K562 (cell line): ENCODE results near the gene WDR44. TPM values are rescaled to one million over a fixed set of nuclear protein-coding genes. Genes with fewer than 3 reads are reported as not detected.

Experiments used
- ATAC-seq: fragments of 200-7000 bp; cut with Tn5 transposase; 3 replicates; pipeline ENCODE4 v1.9.1; 2020; ENCODE audit warnings: moderate library complexity
- BruUV-seq: library from RNA; stranded (reverse); fragments of 400-500 nt; replicated peaks from 2 replicates; lab custom pipeline; 2021; lab: Mats Ljungman, UMichigan
- CTCF ChIA-PET: fragments of 300-600 bp; formaldehyde crosslinking; extraction: SDS; loops from one replicate; lab custom pipeline; 2021; ENCODE audit warnings: low intra/inter-chr PET ratio; lab: Yijun Ruan, JAX
- POLR2A ChIA-PET: fragments of 300-600, 350-650 bp; sonication (Branson Sonifier 250); formaldehyde crosslinking; extraction: SDS; loops from one replicate; lab custom pipeline; 2021; ENCODE audit warnings: antibody characterized with exemption, inconsistent platforms; lab: Yijun Ruan, JAX
- DNase-seq, 4 experiments: peaks; one replicate each; pipeline versions ENCODE4 v3.0.0 to v3.0.0-alpha.2; 2011 to 2018; ENCODE audit warnings: low spot score in 3 of 4, mixed read lengths in 3 of 4; ENCODE audit errors: extremely low read depth in 1 of 4
- FAIRE-seq: peaks from 2 replicates; lab custom pipeline; 2011; peaks lifted over from hg19 to GRCh38; lab: Jason Lieb, UNC
- H2AFZ ChIP-seq: 2 replicates; pipeline ENCODE4 v1.6.0; 2011; ENCODE audit warnings: low read depth, low read length, control low read depth, inconsistent platforms
- H3K27ac ChIP-seq: fragments of 200-600 bp; 3 replicates; pipeline ENCODE4 v1.8.0; 2011; ENCODE audit warnings: low read depth, mild to moderate bottlenecking, control low read depth, inconsistent platforms, low read length, moderate library complexity, mixed read lengths; ENCODE audit errors: extremely low read depth
- H3K27me3 ChIP-seq, 2 experiments: fragments of 300-600 bp in 1 of 2; 2 replicates in 1 of 2; 3 replicates in 1 of 2; pipeline versions ENCODE4 v1.6.0 to v1.8.0; 2011; ENCODE audit warnings: inconsistent platforms in 2 of 2, low read length in 2 of 2, mild to moderate bottlenecking in 1 of 2, mixed read lengths in 1 of 2, moderate library complexity in 1 of 2; ENCODE audit not compliant: control insufficient read depth in 2 of 2, insufficient read depth in 2 of 2
- H3K36me3 ChIP-seq: fragments of 300-600 bp; 3 replicates; pipeline ENCODE4 v1.8.0; 2011; ENCODE audit warnings: mild to moderate bottlenecking, low read length, inconsistent platforms; ENCODE audit not compliant: control insufficient read depth, insufficient read depth
- H3K4me1 ChIP-seq, 2 experiments: fragments of 200-600 bp in 1 of 2; replicated peaks in 1 of 2; 2 replicates in 1 of 2; 3 replicates in 1 of 2; pipeline versions ENCODE4 v1.5.1 to v1.8.0; 2011; ENCODE audit warnings: inconsistent platforms in 2 of 2, low read length in 2 of 2, mild to moderate bottlenecking in 1 of 2, mixed read lengths in 1 of 2, moderate library complexity in 1 of 2; ENCODE audit not compliant: control insufficient read depth in 2 of 2, insufficient read depth in 2 of 2
- H3K4me2 ChIP-seq: 2 replicates; pipeline ENCODE4 v1.6.1; 2011; ENCODE audit warnings: low read length, control low read depth, inconsistent platforms, mixed read lengths; ENCODE audit not compliant: insufficient read depth
- H3K4me3 ChIP-seq: fragments of 200-600 bp; sonication (generic), shearing (Covaris generic); 2 replicates; pipeline ENCODE4 v1.5.1; 2016; ENCODE audit warnings: control low read depth, inconsistent platforms
- H3K79me2 ChIP-seq: fragments of 200-600 bp; 3 replicates; pipeline ENCODE4 v1.8.0; 2011; ENCODE audit warnings: low read length, inconsistent platforms; ENCODE audit not compliant: control insufficient read depth, insufficient read depth
- H3K9ac ChIP-seq, 2 experiments: 2 replicates each; pipeline versions ENCODE4 v1.6.0 to v1.6.1; 2011; ENCODE audit warnings: low read depth in 2 of 2, low read length in 2 of 2, control low read depth in 1 of 2, inconsistent platforms in 1 of 2, mild to moderate bottlenecking in 1 of 2, mixed read lengths in 1 of 2; ENCODE audit not compliant: insufficient read depth in 1 of 2
- H3K9me1 ChIP-seq: one replicate; pipeline ENCODE4 v1.6.0; 2011; ENCODE audit warnings: inconsistent platforms, mild to moderate bottlenecking, low read length, moderate library complexity; ENCODE audit not compliant: control insufficient read depth, insufficient read depth
- H3K9me3 ChIP-seq: replicated peaks from 2 replicates; pipeline ENCODE4 v1.5.1; 2011; ENCODE audit warnings: low read depth, low read length, inconsistent platforms; ENCODE audit not compliant: control insufficient read depth, insufficient read depth
- H4K20me1 ChIP-seq: replicated peaks from 2 replicates; pipeline ENCODE4 v1.6.1; 2011; ENCODE audit warnings: low read length, inconsistent platforms, mixed read lengths; ENCODE audit not compliant: control insufficient read depth, insufficient read depth
- RBM39 ChIP-seq: fragments of 200-400 bp; formaldehyde crosslinking; optimal IDR thresholded peaks from 2 replicates; pipeline ENCODE3; 2018; ENCODE audit warnings: low read depth, low read length
- ZNF316 ChIP-seq: fragments of 450-650 bp; IDR thresholded peaks from 2 replicates; pipeline ENCODE4 v1.6.1; 2016
- ZNF398 ChIP-seq: fragments of 250-450 bp; sonication (Bioruptor Pico); IDR thresholded peaks from 2 replicates; pipeline ENCODE4 v1.8.0; 2021; ENCODE audit warnings: moderate library complexity, mild to moderate bottlenecking, inconsistent platforms
- WGBS: fragments of 100-300 bp; shearing (Covaris generic); methylation state at CpG from one replicate; pipeline ENCODE4 v1.1.6; 2016; ENCODE audit warnings: low coverage, mixed read lengths; ENCODE audit not compliant: insufficient coverage; ENCODE audit errors: missing lambda C conversion rate; 5-methylcytosine and 5-hydroxymethylcytosine counted together
- in situ Hi-C: fragments of 300-500 bp; cut with MboI; formaldehyde crosslinking; loops from 4 replicates; pipeline ENCODE4 v1.15.0; 2018; ENCODE audit warnings: inconsistent platforms, mixed read lengths
- intact Hi-C: fragments of 100-400 bp; cut with micrococcal nuclease; formaldehyde crosslinking; loops from 2 replicates; pipeline ENCODE4 v1.14.2; 2022
- polyA plus RNA-seq, 8 experiments: library from polyadenylated mRNA; depleted of rRNA in 4 of 8; stranded (reverse) in 5 of 8; unstranded in 3 of 8; fragments of >200 nt; fragmentation: Nextera tagmentation in 2 of 8; fragmentation: Illumina TruSeq in 1 of 8; extraction: Ambion mirVana in 2 of 8; extraction: Trizol in 1 of 8; gene quantifications; 2 replicates each; pipeline versions ENCODE4 v1.2.1 to v1.2.3, GENCODE V29; 2011 to 2014; ENCODE audit warnings: inconsistent platforms in 1 of 8, missing spikeins in 1 of 8
- total RNA-seq, 7 experiments: library from RNA; depleted of rRNA in 6 of 7; stranded (reverse); fragments of >200 nt in 6 of 7; fragmentation: Illumina TruSeq in 2 of 7; extraction: Trizol in 2 of 7; gene quantifications; 2 replicates each; pipeline versions ENCODE4 v1.2.1 to v1.2.3, GENCODE V29; 2011 to 2021; ENCODE audit warnings: low replicate concordance in 1 of 7

The WDR44 gene
- total and polyA plus RNA-seq, 9 of the 15 experiments (the other 6 are each of a cell fraction or from before 2014, with no cell fraction given): 5.6 to 20.0 (median 14.6) TPM

DNA sequence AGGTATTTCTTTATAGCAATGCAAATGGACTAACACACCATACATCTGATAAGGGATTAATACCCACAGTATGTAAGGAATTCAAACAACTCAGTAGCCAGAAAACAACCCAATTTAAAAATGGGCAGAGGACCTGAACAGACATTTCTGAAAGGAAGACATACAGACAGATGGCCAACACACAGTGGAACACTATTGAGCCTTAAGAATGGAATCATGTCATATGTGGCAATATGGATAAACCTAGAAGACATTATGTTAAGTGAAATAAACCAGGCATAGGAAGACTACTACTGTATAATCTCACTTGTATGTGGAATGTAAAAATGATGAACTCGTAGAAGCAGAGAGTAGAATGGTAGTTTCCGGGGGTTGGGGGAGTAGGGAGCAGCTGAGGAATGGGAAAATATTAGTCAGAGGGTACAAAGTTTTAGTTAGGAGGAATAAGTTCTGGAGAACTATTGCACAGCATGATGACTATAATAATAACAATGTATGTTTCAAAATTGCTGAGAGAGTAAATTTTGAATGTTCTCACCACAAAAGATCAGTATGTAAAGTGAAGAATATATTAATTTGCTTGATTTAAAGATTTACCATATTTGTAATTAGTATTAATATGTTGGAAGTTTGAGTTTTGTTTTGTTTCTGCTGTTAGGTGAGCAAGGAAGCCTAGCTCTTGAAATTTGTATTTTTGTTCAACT lies 25.2 kb downstream of the WDR44 start:
- peaks cover 4% of the 10 kb centered on the region; the same call in 2 of the 3 replicates for H3K79me2 ChIP-seq
- DNase-seq: no peak
- ATAC-seq: no peak
- no peak overlapping the region for H3K9ac ChIP-seq
- FAIRE-seq: no peak
- no peak overlapping the region for H3K4me3 ChIP-seq
- no peaks in the 10 kb centered on the region for H3K9me3 ChIP-seq
- no peaks in the 10 kb centered on the region for H4K20me1 ChIP-seq
- TF ChIP-seq RBM39 (no peak), ZNF316 (peak; percentile 58)
- 89% methylated on average over 2 of the region's 2 CpGs for WGBS
- H3K27me3 ChIP-seq: no peaks in the 10 kb centered on the region
- in situ Hi-C loops: no loop called here
- peaks cover 0 to 2% of the 10 kb centered on the region in 2 experiments; a peak in 1 of 5 replicates for H3K4me1 ChIP-seq
- H3K27ac ChIP-seq: no peak overlapping the region
- no TSS peak for BruUV-seq
- no peaks in the 10 kb centered on the region for H3K36me3 ChIP-seq
- no peaks in the 10 kb centered on the region for H3K9me1 ChIP-seq
- ChIA-PET CTCF (no interaction called here), POLR2A (interaction anchor here (0.9 kb wide), 1 partner anchor 12 kb away, joined by 3 read pairs; no protein-coding TSS in a partner anchor)
- H3K4me2 ChIP-seq: no peak overlapping the region
- intact Hi-C loops: no loop called here
- no peak overlapping the region for H2AFZ ChIP-seq

- peak; percentile 71; the same call in 2 of the 3 replicates for ATAC-seq
- Histone ChIP-seq H3K36me3 (no peaks in the 10 kb centered on the region), H2AFZ (no peak overlapping the region), H3K27ac (no peak overlapping the region), H3K4me2 (no peak overlapping the region), H3K9me1 (no peaks in the 10 kb centered on the region), H3K79me2 (no peaks in the 10 kb centered on the region), H3K4me3 (no peak overlapping the region), H3K9ac (no peak overlapping the region), H3K27me3 (no peaks in the 10 kb centered on the region), H4K20me1 (no peaks in the 10 kb centered on the region), H3K4me1 (no peaks in the 10 kb centered on the region), H3K9me3 (no peaks in the 10 kb centered on the region)
- peak; percentile 57 for FAIRE-seq
- POLR2A ChIA-PET: interaction anchor here (0.7 kb wide), 1 partner anchor 23 kb away, joined by 3 read pairs; no protein-coding TSS in a partner anchor
- no peak for TF ChIP-seq ZNF398 (CRISPR knock-in tag)
- intact Hi-C loops (no loop called here), in situ Hi-C loops (no loop called here)
- CTCF ChIA-PET: no interaction called here
- WGBS: 60% methylated on average over 2 of the region's 2 CpGs
- no TSS peak for BruUV-seq
- DNase-seq: no peak
Observed at GRCh38 chrX:118373538-118373937, 27.6 kb downstream of the WDR44 start.
